ENCODE data around the gene APH1B.

Gene APH1B

DNA sequence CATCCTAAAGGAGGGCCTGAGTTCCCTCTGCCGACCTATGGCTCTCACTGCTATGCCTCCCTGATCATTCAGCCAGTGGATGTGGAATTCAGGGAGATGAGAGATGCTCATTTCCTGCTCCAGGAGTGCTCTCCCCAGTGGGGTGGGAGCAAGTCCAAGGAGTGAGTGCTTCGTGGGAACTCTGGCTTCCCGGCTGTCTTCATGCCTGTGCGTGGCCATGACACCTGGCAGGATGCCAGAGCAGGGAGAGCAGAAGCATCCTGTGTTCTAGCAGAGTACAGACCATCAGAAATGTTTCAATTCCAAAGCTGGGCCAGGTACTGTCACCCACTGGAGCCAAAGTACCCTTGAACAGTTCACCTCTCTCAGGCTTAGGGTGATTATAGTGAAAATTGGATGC lies 45.1 kb downstream of the APH1B start:
- DNase-seq = peak in 13 of 42 donors; percentile 25 to 69 (median 46)
- intact Hi-C loops (cut with DNase I) = no loop called here

GRCh38 chr15:63323798-63324563 lies 46.6 kb downstream of the APH1B start:
- intact Hi-C loops (cut with DNase I) = no loop called here
- peak in 35 of 42 donors; percentile 10 to 76 (median 49) for DNase-seq

DNA sequence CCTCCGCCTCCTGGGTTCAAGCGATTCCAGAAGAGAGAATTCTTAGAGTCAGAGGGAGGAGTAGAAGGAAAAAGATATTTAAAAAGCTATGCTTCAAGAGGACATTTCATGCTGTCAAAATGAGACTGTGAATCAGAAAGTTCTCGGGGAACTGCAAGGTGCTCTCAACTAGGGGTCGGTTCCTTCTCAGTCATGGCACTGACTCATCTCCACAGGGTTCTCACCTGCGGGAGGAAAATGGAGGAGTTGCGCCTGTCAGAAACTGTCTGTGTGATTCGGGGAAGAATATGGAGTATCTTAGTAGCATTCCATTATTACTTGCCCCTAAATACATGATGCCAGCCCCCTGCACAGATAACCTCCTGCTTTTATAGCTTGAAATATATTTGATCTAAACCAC lies 47.4 kb downstream of the APH1B start:
- DNase-seq = peak in 25 of 42 donors; percentile 17 to 77 (median 54)
- intact Hi-C loops (cut with DNase I) = no loop called here

DNA sequence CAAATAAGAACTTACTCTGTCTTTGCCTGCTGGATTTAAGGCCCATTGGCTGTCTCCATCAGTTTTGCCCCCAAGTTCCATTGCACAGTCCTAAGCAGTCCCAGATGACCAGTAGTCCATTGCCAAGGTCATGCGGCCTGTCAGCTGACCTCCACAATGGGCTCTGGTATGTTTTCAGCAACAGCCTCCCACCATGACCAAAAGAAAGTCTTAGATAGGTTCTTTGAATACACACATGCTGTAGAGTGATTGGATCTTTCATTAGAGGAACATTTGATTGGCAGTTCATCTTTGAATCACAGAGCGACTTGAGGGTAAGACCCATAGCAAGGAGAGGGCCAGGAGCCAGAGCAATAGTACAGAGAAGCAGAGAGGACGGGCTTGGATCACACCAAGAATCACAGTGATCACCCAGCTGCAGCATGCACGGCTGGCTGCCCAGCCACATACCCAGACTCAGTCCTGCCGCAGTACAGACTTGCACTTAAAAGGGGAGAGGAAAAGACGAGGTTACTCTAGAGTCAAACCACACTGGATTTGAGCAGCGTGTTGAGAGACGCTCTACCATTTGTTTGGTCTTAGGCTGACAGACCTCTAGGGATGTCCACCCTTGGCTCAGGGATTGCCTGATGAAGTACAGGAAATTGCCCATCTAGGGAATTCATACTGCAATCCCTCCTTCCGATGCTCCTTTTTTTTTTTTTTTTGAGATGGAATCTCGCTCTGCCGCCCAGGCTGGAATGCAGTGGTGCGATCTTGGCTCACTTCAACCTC lies 50.4 kb downstream of the APH1B start:
- DNase-seq = no peak
- intact Hi-C loops (cut with DNase I) = no loop called here

DNA sequence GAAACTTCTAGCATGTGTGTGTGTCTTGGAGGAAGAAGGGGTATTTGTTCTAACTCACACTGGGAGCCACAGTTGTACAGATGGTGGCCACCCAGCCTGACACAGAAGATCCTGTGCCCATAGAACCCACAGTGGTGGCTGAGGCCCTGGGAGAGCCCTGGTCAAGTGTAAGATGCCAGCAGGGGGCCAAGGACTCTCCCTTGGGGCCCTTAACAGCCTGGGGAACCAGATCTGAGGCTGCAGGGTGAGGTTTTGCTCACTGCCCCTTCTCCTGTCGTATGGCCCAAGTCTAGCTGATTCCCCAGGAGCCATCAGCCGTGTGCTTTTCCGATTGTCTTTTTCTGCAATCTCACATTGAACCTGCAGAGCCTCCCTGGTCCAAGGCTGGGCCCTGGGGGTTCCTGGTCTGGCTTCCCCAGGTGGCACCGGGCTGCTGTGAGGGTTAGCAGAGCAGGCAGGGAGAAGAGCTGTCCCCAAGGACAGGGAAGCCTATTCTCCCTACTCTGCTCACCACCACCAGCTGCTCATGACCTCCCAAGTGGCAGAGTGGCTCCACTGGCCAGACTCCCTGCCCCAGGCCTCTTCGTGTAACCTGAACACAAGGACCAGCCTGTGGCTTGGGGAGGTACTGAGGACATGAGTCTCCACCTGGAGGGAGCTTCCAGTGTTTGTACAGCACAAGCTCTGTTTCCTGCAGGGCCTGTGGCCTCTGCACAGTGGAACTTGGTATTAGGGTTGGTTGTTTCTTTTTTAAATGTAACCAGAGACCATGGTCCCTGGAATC lies 52.4 kb downstream of the APH1B start:
- intact Hi-C loops (cut with DNase I) = no loop called here
- no peak for DNase-seq

- intact Hi-C loops (cut with DNase I) = no loop called here
- no peak for DNase-seq
Measured at GRCh38 chr15:63330926-63331325, 53.5 kb downstream of the APH1B start.

GRCh38 chr15:63331456-63331855 lies 54.1 kb downstream of the APH1B start:
- DNase-seq = peak in 36 of 42 donors; percentile 31 to 89 (median 65)
- intact Hi-C loops (cut with DNase I) = no loop called here

DNA sequence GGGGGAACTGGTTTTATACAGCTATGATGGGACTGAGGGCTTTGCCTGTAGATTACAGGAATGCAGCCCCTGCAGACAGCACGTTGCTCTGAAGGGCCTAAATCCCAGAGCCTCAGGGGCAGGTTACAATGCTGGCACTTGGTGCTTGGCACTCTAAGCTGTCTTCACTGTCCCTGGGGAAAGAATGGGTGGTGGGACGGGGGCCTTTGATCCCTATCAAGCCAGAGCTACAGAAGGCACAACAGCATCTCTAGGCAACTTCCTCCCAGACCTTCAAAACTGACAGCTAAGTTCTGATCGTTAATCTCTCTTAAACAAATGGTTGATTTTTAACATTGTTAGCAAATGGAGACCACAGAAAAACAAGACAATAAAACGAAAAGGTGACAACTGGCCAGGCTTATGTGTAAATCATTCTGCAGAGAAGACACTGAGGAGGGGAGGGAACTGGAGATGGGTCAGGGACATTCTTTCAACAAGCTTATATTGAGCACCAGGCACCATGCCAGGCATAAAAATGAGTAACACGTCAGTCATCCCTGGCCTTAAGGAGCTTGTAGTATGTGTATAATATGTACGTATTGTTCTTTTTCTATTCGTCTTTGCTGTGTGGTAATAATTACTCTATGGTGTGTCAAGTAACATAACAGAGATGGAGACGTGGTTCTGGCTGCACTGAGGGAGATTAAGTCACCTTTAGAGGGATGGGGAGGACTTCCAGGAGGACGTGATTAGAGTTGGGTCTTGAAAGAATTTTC lies 55.1 kb downstream of the APH1B start:
- intact Hi-C loops (cut with DNase I) = no loop called here
- DNase-seq = no peak

- no peak for DNase-seq
- intact Hi-C loops (cut with DNase I) = no loop called here
Measured at GRCh38 chr15:63334821-63335220, 57.4 kb downstream of the APH1B start.

GRCh38 chr15:63335543-63336240 lies 58.3 kb downstream of the APH1B start:
- intact Hi-C loops (cut with DNase I) = no loop called here
- no peak for DNase-seq

- DNase-seq = no peak
- intact Hi-C loops (cut with DNase I) = no loop called here
Measured at GRCh38 chr15:63337046-63337445, 59.6 kb downstream of the APH1B start.

- intact Hi-C loops (cut with DNase I) = no loop called here
- DNase-seq = no peak
Measured at GRCh38 chr15:63338170-63338569, 60.8 kb downstream of the APH1B start.

- DNase-seq = peak; percentile 40 to 89 (median 72)
- intact Hi-C loops (cut with DNase I) = no loop called here
Measured at GRCh38 chr15:63339006-63339766, 61.8 kb downstream of the APH1B start.

- intact Hi-C loops (cut with DNase I) = no loop called here
- DNase-seq = no peak
Measured at GRCh38 chr15:63339836-63340235, 62.4 kb downstream of the APH1B start.

- no peak for DNase-seq
- intact Hi-C loops (cut with DNase I) = no loop called here
Measured at GRCh38 chr15:63340353-63340752, 62.9 kb downstream of the APH1B start.

DNA sequence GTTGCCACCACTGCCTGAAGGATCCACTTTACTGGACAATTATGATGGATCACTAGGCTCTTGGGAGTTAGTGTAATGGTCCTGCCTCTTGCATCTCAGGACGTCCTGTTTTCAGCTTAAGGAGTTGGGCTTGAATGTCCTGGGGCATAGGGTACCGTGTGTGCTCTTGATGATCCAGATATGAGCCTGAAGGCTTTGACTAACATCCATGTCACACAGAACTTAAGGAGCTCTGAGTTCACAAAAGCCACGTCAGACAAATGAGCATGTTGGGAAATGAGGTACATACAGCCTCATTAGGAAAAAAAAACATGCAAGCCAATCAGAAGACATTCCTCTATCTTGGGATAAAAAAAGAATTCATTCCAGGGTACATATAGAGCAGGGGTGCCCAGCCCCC lies 63.5 kb downstream of the APH1B start:
- no peak for DNase-seq
- intact Hi-C loops (cut with DNase I) = no loop called here

DNA sequence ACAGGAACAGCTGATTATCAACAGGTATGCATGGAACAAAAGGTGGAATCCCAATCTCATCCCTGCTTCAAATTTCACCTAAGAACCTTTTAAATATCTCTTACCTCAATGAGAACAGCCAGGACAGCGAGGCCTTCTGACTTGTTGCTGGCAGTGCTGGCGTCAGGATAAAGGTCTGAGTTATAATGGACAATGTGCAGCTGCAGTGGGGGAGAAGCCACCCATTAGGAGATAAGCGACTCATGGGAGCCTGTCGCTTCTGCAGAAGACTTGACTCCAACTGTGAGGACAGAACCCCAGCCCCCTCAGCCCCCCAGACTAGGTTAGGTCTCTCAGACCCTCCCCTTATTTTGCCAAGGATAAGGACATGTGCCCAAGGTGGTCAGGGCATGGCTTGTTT lies 64.5 kb downstream of the APH1B start:
- no peak for DNase-seq
- intact Hi-C loops (cut with DNase I) = no loop called here
